SK-N-MC (cell line): ENCODE results near the gene ZCRB1.

ENCODE experiments used
- EZH2 ChIP-seq: fragments of 200-600 bp; sonication (generic); IDR thresholded peaks from one replicate; pipeline ENCODE4 v1.6.1; 2017; ENCODE audit warnings: antibody characterized with exemption
- FOXP2 ChIP-seq: optimal IDR thresholded peaks from 2 replicates; pipeline ENCODE3; 2011; ENCODE audit warnings: mild to moderate bottlenecking, moderate library complexity; ENCODE audit not compliant: insufficient read depth; ENCODE audit errors: extremely low read length, control extremely low read depth
- POLR2AphosphoS5 ChIP-seq: IDR thresholded peaks from 2 replicates; pipeline ENCODE4 v1.6.1; 2012; ENCODE audit warnings: mild to moderate bottlenecking, low read depth, low read length, borderline replicate concordance

- TF ChIP-seq POLR2AphosphoS5 (no peak), EZH2 (no peak), FOXP2 (no peak)
Observed at GRCh38 chr12:42338280-42338679, 12.4 kb upstream of the ZCRB1 start.
